HepG2 (cell line): ENCODE measurements around the gene SNAPC4. TPM values are rescaled to one million over a fixed set of nuclear protein-coding genes. Genes with fewer than 3 reads are reported as not detected.
A peak's percentile ranks its signal among the peaks of the same experiment; 100 is the strongest.

Experiments used
- HMG20B ChIP-seq: conservative IDR thresholded peaks from 2 replicates; pipeline ENCODE4 v1.6.1; 2016; ENCODE audit warnings: missing genetic modification reagents, missing compliant biosample characterization
- HNF1B ChIP-seq: sonication (generic); formaldehyde crosslinking; IDR thresholded peaks from 2 replicates; pipeline ENCODE4 v1.5.1; 2020; ENCODE audit warnings: mild to moderate bottlenecking, moderate library complexity, missing genetic modification reagents
- HOXA7 ChIP-seq: sonication (generic); formaldehyde crosslinking; IDR thresholded peaks from 2 replicates; pipeline ENCODE4 v1.8.1; 2022; ENCODE audit warnings: mild to moderate bottlenecking, missing genetic modification reagents, moderate library complexity
- IRF2 ChIP-seq: IDR thresholded peaks from 2 replicates; pipeline ENCODE4 v1.6.1; 2018; ENCODE audit warnings: missing genetic modification reagents, missing compliant biosample characterization
- KDM3A ChIP-seq: IDR thresholded peaks from 2 replicates; pipeline ENCODE4 v1.6.1; 2018; ENCODE audit warnings: low read depth, missing compliant biosample characterization
- LCORL ChIP-seq, 2 experiments: fragments of 450-650 bp in 1 of 2; sonication (generic) in 1 of 2; formaldehyde crosslinking in 1 of 2; IDR thresholded peaks; 2 replicates each; pipeline versions ENCODE4 v1.5.0 to v1.6.1; 2017 to 2020; ENCODE audit warnings: antibody characterized with exemption in 1 of 2, missing genetic modification reagents in 1 of 2
- ONECUT2 ChIP-seq: sonication (generic); formaldehyde crosslinking; IDR thresholded peaks from 2 replicates; pipeline ENCODE4 v1.4.0; 2020; ENCODE audit warnings: missing genetic modification reagents
- REXO4 ChIP-seq: sonication (generic); formaldehyde crosslinking; IDR thresholded peaks from 2 replicates; pipeline ENCODE4 v1.8.0; 2022; ENCODE audit warnings: missing genetic modification reagents, mild to moderate bottlenecking, borderline replicate concordance
- SALL2 ChIP-seq: sonication (generic); formaldehyde crosslinking; IDR thresholded peaks from 2 replicates; pipeline ENCODE4 v1.8.1; 2023; ENCODE audit warnings: mild to moderate bottlenecking, missing genetic modification reagents, inconsistent platforms
- SETDB1 ChIP-seq: sonication (generic); formaldehyde crosslinking; IDR thresholded peaks from 2 replicates; pipeline ENCODE4 v1.5.1; 2020; ENCODE audit warnings: missing genetic modification reagents, mild to moderate bottlenecking, borderline replicate concordance
- SIN3B ChIP-seq: fragments of 150-350 bp; IDR thresholded peaks from 2 replicates; pipeline ENCODE4 v1.6.1; 2014; ENCODE audit warnings: low read length
- SOX5 ChIP-seq: IDR thresholded peaks from 2 replicates; pipeline ENCODE4 v1.6.1; 2016; ENCODE audit warnings: borderline replicate concordance
- SP140L ChIP-seq: sonication (generic); formaldehyde crosslinking; IDR thresholded peaks from 2 replicates; pipeline ENCODE4 v1.4.0; 2020; ENCODE audit warnings: missing genetic modification reagents, borderline replicate concordance
- TP53 ChIP-seq: sonication (generic); formaldehyde crosslinking; conservative IDR thresholded peaks from 2 replicates; pipeline ENCODE4 v1.4.0; 2020; ENCODE audit warnings: missing genetic modification reagents
- ZKSCAN1 ChIP-seq: fragments of 150-350 bp; IDR thresholded peaks from 2 replicates; pipeline ENCODE4 v1.6.1; 2014; ENCODE audit warnings: low read length
- ZNF180 ChIP-seq: sonication (generic); formaldehyde crosslinking; IDR thresholded peaks from 2 replicates; pipeline ENCODE4 v1.4.0; 2020; ENCODE audit warnings: low read depth, missing genetic modification reagents, borderline replicate concordance
- ZNF343 ChIP-seq: sonication (generic); formaldehyde crosslinking; IDR thresholded peaks from 2 replicates; pipeline ENCODE4 v1.4.0; 2020; ENCODE audit warnings: mild to moderate bottlenecking, missing genetic modification reagents
- ZNF563 ChIP-seq: sonication (generic); formaldehyde crosslinking; IDR thresholded peaks from 2 replicates; pipeline ENCODE4 v1.8.0; 2022; ENCODE audit warnings: mild to moderate bottlenecking, moderate library complexity, missing genetic modification reagents
- ZNF839 ChIP-seq: sonication (generic); formaldehyde crosslinking; IDR thresholded peaks from 2 replicates; pipeline ENCODE4 v1.4.0; 2020; ENCODE audit warnings: missing genetic modification reagents, mild to moderate bottlenecking, borderline replicate concordance
- ZXDC ChIP-seq: sonication (generic); formaldehyde crosslinking; IDR thresholded peaks from 2 replicates; pipeline ENCODE4 v1.5.0; 2020; ENCODE audit warnings: mild to moderate bottlenecking, missing genetic modification reagents
- polyA plus RNA-seq, 8 experiments: library from polyadenylated mRNA; depleted of rRNA in 3 of 8; stranded (reverse) in 7 of 8; unstranded in 1 of 8; fragments of >200 nt; fragmentation: Illumina TruSeq in 4 of 8; extraction: Trizol in 4 of 8; gene quantifications; 2 replicates each; pipeline versions ENCODE4 v1.2.1 to v1.2.3, GENCODE V29; 2011 to 2016; ENCODE audit warnings: low read depth in 4 of 8, missing spikeins in 1 of 8, mixed read lengths in 1 of 8; ENCODE audit not compliant: insufficient read depth in 1 of 8
- total RNA-seq, 5 experiments: library from RNA; depleted of rRNA; stranded (reverse); fragments of >200 nt; fragmentation: Illumina TruSeq; extraction: Trizol; gene quantifications; 2 replicates each; pipeline ENCODE4 v1.2.3, GENCODE V29; 2016; ENCODE audit warnings: low read depth in 1 of 5
- TF ChIP-seq, protein P1 (sequence below): sonication (generic); formaldehyde crosslinking; conservative IDR thresholded peaks from 2 replicates; pipeline ENCODE4 v1.4.0; 2020; ENCODE audit warnings: missing genetic modification reagents
- TF ChIP-seq, protein P2 (sequence below): sonication (generic); formaldehyde crosslinking; IDR thresholded peaks from 2 replicates; pipeline ENCODE4 v1.4.0; 2020; ENCODE audit warnings: missing genetic modification reagents

The SNAPC4 gene
- total and polyA plus RNA-seq, 2 of the 13 experiments (the other 11 are each of a cell fraction or from before 2014, with no cell fraction given) = 2.0 to 6.0 TPM

DNA sequence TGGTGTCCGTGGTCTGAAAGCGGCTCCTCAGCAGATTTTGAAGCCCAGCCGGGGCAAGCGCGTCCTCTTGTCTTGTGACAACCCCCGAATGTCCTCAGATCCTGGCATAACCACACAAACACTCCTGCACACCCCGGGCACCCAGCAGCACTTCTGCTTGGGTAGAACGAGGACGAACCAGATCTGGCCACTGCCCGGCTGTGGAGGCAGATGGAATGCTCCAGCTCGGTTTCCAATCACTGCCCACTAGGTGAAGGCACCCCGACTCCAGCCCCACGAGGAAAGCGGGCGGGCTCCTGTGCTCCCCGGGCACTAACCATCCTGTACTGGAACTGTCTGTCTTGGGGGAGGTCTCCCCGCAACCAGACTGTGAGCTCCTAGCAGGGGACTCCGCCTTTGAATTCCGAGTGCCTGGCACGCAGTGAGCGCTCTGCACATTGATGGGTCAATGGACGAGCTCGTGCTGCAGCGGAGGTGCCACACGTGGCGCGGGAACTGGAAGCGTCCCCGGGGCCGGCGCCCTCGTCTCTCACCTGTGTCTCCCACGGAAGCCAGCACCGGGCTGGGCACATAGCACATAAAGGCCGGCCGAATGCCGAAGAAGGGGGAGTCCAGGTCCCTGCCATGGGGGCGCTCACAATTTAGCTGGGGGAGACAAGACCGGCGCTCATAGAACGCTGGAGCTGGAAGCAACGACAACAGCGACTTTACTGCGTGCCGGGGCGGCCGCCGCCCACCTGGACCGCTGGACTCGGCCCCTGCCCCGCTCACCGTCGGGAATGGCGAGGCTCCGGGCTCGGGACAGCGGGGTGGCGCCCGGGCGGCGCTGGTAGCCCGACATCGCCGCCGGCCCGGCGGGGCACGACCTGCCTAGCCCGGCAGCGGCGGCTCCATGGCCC, 9.8 kb upstream of the SNAPC4 start (continued):
- TF ChIP-seq KDM3A (CRISPR knock-in tag) = no peak
- TF ChIP-seq SIN3B = no peak
- TF ChIP-seq HMG20B = no peak
- TF ChIP-seq ZNF839 = 0 out of 2 replicates have a peak, but pooled peaks have one; percentile 61
- peak; percentile 38; the same call in 1 of the 2 replicates for TF ChIP-seq ONECUT2 (CRISPR knock-in tag)
- TF ChIP-seq SP140L (CRISPR knock-in tag) = no peak
- TF ChIP-seq SETDB1 (CRISPR knock-in tag) = no peak
- peak; percentile 29; the same call in 1 of the 2 replicates for TF ChIP-seq ZNF563 (CRISPR knock-in tag)
- peak; percentile 78; the same call in 1 of the 2 replicates for TF ChIP-seq TP53 (CRISPR knock-in tag)
- peak; percentile 28; the same call in 1 of the 2 replicates for TF ChIP-seq HNF1B (CRISPR knock-in tag)
- TF ChIP-seq ZKSCAN1 = no peak
- no peak for TF ChIP-seq ZNF343
- TF ChIP-seq SOX5 (CRISPR knock-in tag) = no peak
- TF ChIP-seq ZNF180 (CRISPR knock-in tag) = no peak
- TF ChIP-seq HOXA7 (CRISPR knock-in tag) = no peak
- 0 out of 2 replicates have a peak, but pooled peaks have one; percentile 31 for TF ChIP-seq ZXDC
- no peak for TF ChIP-seq SALL2 (CRISPR knock-in tag)
- peak; percentile 68; the same call in 1 of the 2 replicates for TF ChIP-seq REXO4 (CRISPR knock-in tag)
- no peak for TF ChIP-seq IRF2 (CRISPR knock-in tag)
- TF ChIP-seq, protein P1, sequence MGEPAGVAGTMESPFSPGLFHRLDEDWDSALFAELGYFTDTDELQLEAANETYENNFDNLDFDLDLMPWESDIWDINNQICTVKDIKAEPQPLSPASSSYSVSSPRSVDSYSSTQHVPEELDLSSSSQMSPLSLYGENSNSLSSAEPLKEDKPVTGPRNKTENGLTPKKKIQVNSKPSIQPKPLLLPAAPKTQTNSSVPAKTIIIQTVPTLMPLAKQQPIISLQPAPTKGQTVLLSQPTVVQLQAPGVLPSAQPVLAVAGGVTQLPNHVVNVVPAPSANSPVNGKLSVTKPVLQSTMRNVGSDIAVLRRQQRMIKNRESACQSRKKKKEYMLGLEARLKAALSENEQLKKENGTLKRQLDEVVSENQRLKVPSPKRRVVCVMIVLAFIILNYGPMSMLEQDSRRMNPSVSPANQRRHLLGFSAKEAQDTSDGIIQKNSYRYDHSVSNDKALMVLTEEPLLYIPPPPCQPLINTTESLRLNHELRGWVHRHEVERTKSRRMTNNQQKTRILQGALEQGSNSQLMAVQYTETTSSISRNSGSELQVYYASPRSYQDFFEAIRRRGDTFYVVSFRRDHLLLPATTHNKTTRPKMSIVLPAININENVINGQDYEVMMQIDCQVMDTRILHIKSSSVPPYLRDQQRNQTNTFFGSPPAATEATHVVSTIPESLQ (CRISPR knock-in tag) = no peak
- no peak for TF ChIP-seq LCORL (IDR thresholded peaks at IDR 0.05)
- TF ChIP-seq LCORL (CRISPR knock-in tag; IDR thresholded peaks at IDR 0.05) = no peak
- TF ChIP-seq, protein P2, sequence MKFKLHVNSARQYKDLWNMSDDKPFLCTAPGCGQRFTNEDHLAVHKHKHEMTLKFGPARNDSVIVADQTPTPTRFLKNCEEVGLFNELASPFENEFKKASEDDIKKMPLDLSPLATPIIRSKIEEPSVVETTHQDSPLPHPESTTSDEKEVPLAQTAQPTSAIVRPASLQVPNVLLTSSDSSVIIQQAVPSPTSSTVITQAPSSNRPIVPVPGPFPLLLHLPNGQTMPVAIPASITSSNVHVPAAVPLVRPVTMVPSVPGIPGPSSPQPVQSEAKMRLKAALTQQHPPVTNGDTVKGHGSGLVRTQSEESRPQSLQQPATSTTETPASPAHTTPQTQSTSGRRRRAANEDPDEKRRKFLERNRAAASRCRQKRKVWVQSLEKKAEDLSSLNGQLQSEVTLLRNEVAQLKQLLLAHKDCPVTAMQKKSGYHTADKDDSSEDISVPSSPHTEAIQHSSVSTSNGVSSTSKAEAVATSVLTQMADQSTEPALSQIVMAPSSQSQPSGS (CRISPR knock-in tag) = no peak
